Peyer's patch (tissue), 4 donors: ENCODE results near the gene LRP1-AS. TPM values are rescaled to one million over a fixed set of nuclear protein-coding genes. Genes with fewer than 3 reads are reported as not detected.

ENCODE experiments used
- DNase-seq, 3 donors: peaks; one replicate each; pipeline ENCODE4 v3.0.0-alpha.2; 2017 to 2019
- H3K27ac ChIP-seq, 4 donors: fragments of 200-600 bp; sonication (generic); one replicate each; pipeline ENCODE4 v1.5.1; 2016 to 2019
- H3K27me3 ChIP-seq, 2 donors: fragments of 200-600 bp; sonication (generic); one replicate each; pipeline ENCODE4 v1.5.1; 2019
- H3K36me3 ChIP-seq, 3 donors: fragments of 200-600 bp; sonication (generic); one replicate each; pipeline ENCODE4 v1.5.1; 2016 to 2019
- H3K4me1 ChIP-seq, 4 donors: fragments of 200-600 bp; sonication (generic); one replicate each; pipeline ENCODE4 v1.5.1; 2016 to 2019
- H3K4me3 ChIP-seq, 4 donors: fragments of 200-600 bp; sonication (generic); 1 replicate in 3 of 4; 2 replicates in 1 of 4; pipeline ENCODE4 v1.5.1; 2016 to 2019; ENCODE audit warnings: mild to moderate bottlenecking in 1 of 4
- H3K9me3 ChIP-seq, 4 donors: fragments of 200-600 bp; sonication (generic); one replicate each; pipeline ENCODE4 v1.5.1; 2016 to 2019; ENCODE audit warnings: mild to moderate bottlenecking in 1 of 4
- CTCF ChIP-seq, 6 experiments: fragments of 450-650 bp in 4 of 6; fragments of 200-600 bp in 2 of 6; sonication (generic) in 1 of 6; IDR thresholded peaks; one replicate each; pipeline ENCODE4 v1.5.1; 2017 to 2019; ENCODE audit warnings: antibody characterized with exemption in 6 of 6, mild to moderate bottlenecking in 3 of 6, moderate library complexity in 1 of 6
- POLR2A ChIP-seq, 2 donors: fragments of 450-650 bp; IDR thresholded peaks; one replicate each; pipeline ENCODE4 v1.5.1; 2017; ENCODE audit warnings: antibody characterized with exemption in 2 of 2, mild to moderate bottlenecking in 2 of 2, moderate library complexity in 2 of 2
- total RNA-seq, 4 donors: library from RNA; depleted of rRNA; stranded (reverse); fragments of >200 nt; gene quantifications; one replicate each; pipeline ENCODE4 v1.1.0, GENCODE V29; 2016

The LRP1-AS gene
- total RNA-seq, 4 donors from 2014 or later: not detected

- peak; percentile 73 to 90 (median 86) for DNase-seq
- Histone ChIP-seq H3K9me3 (no peaks in the 10 kb centered on the region), H3K27me3 (no peaks in the 10 kb centered on the region), H3K27ac (no peak overlapping the region), H3K4me3 (no peak overlapping the region), H3K4me1 (no peaks in the 10 kb centered on the region), H3K36me3 (peaks cover 0 to 86% (median 0%) of the 10 kb centered on the region in 3 donors)
- peak; percentile 59 to 95 (median 90) for TF ChIP-seq CTCF (IDR thresholded peaks at IDR 0.05)
- TF ChIP-seq POLR2A (IDR thresholded peaks at IDR 0.05): no peak
These were observed 35.6 kb upstream of the LRP1-AS start for GRCh38 chr12:57182918-57183575.

DNA sequence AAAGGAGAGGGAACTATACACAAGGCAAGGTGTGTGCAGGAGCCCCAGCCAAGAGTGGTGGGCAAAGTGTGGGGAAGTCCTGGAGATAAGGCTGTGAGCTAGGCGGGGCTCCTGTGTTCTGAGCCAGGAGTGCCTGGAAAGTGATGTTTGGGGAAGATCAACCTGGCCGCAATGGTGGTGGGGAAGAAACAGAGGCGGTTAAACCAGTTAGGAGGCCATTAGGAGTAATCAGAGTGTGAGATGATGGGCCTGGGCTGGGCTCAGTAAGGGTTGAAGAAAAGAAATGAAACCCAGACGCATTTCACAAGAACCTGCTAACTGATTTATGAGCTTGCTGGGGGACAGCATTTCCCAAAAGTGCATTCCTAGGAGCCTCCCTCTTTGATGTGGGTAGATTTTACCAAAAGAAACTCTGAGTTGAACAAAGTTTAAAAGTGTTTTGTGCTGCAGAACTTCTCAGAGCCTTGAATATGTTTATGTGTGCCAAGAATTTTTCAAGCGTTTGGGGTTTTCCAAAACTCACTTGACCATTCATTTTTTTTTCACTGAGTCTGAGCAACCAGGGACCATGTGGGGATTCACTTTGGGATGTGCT is 34.2 kb upstream of the LRP1-AS start:
- H3K36me3 ChIP-seq: peaks cover 0 to 86% (median 0%) of the 10 kb centered on the region in 3 donors
- H3K27ac ChIP-seq: no peak overlapping the region
- H3K4me1 ChIP-seq: no peaks in the 10 kb centered on the region
- H3K4me3 ChIP-seq: no peak overlapping the region
- no peaks in the 10 kb centered on the region for H3K9me3 ChIP-seq
- no peak for DNase-seq
- H3K27me3 ChIP-seq: no peaks in the 10 kb centered on the region
- no peak for TF ChIP-seq CTCF (IDR thresholded peaks at IDR 0.05)
- TF ChIP-seq POLR2A (IDR thresholded peaks at IDR 0.05): no peak

DNA sequence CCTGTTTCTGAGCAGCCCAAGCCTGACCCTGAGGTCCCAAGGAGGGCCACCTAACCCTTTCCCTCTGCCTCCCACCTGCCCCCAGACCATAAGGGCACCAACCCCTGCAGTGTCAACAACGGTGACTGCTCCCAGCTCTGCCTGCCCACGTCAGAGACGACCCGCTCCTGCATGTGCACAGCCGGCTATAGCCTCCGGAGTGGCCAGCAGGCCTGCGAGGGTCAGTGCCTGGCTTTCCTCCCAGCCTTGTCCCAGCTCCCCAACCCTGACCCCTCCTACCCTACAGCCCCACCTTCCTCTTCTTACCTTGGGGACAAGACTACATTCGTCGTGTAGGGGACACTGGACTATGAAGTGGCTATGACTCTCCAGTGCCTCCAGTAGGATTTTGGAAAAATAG is 33.7 kb upstream of the LRP1-AS start:
- Histone ChIP-seq H3K4me1 (no peaks in the 10 kb centered on the region), H3K27me3 (no peaks in the 10 kb centered on the region), H3K9me3 (no peaks in the 10 kb centered on the region), H3K27ac (no peak overlapping the region), H3K36me3 (peaks cover 0 to 86% (median 0%) of the 10 kb centered on the region in 3 donors), H3K4me3 (no peak overlapping the region)
- TF ChIP-seq POLR2A (IDR thresholded peaks at IDR 0.05) (no peak), CTCF (IDR thresholded peaks at IDR 0.05) (no peak)
- DNase-seq: no peak

- no peaks in the 10 kb centered on the region for H3K27me3 ChIP-seq
- no peaks in the 10 kb centered on the region for H3K9me3 ChIP-seq
- TF ChIP-seq CTCF (IDR thresholded peaks at IDR 0.05): no peak
- no peak for TF ChIP-seq POLR2A (IDR thresholded peaks at IDR 0.05)
- DNase-seq: no peak
- peaks cover 0 to 85% (median 0%) of the 10 kb centered on the region in 3 donors for H3K36me3 ChIP-seq
- H3K4me3 ChIP-seq: no peak overlapping the region
- H3K27ac ChIP-seq: no peak overlapping the region
- H3K4me1 ChIP-seq: no peaks in the 10 kb centered on the region
These were observed 33.0 kb upstream of the LRP1-AS start for GRCh38 chr12:57180321-57180989.

GRCh38 chr12:57179331-57180086 is 32.1 kb upstream of the LRP1-AS start:
- Histone ChIP-seq H3K27ac (no peak overlapping the region), H3K4me1 (no peaks in the 10 kb centered on the region), H3K9me3 (no peaks in the 10 kb centered on the region), H3K36me3 (peaks cover 0 to 85% (median 0%) of the 10 kb centered on the region in 3 donors), H3K27me3 (no peaks in the 10 kb centered on the region), H3K4me3 (no peak overlapping the region)
- TF ChIP-seq POLR2A (IDR thresholded peaks at IDR 0.05) (no peak), CTCF (IDR thresholded peaks at IDR 0.05) (no peak)
- DNase-seq: no peak
